ENCODE results near the gene NIFK. TPM values are rescaled to one million over a fixed set of nuclear protein-coding genes. Genes with fewer than 3 reads are reported as not detected.

The NIFK gene
- total and polyA plus RNA-seq, 2 of the 4 experiments (the other 2 are of a cell fraction): 19.5 to 24.3 TPM

GRCh38 chr2:121777699-121778058 is 41.0 kb upstream of the NIFK start:
- Histone ChIP-seq H2AFZ (replicated peaks; ENCODE audit: low read length, poor library complexity) (no peak overlapping the region), H3K27ac (ENCODE audit: insufficient read depth, low read length) (no peak overlapping the region), H3K36me3 (ENCODE audit: control insufficient read depth, insufficient read depth, low read length) (no peaks in the 10 kb centered on the region), H2AK9ac (replicated peaks; ENCODE audit: low read depth, low read length, poor library complexity) (no peak overlapping the region), H2BK120ac (ENCODE audit: low read depth, low read length) (no peak overlapping the region), H3K4ac (ENCODE audit: low read depth, low read length) (no peak overlapping the region), H3K27me3 (ENCODE audit: control insufficient read depth, insufficient read depth, low read length) (peaks cover 14% of the 10 kb centered on the region), H4K8ac (ENCODE audit: low read depth in 2 of 2, low read length in 2 of 2) (no peak overlapping the region), H4K91ac (ENCODE audit: insufficient read depth, low read depth, low read length) (no peak overlapping the region), H2BK20ac (ENCODE audit: low read depth, low read length) (no peak overlapping the region), H2AK5ac (ENCODE audit: low read depth, low read length) (no peak overlapping the region), H4K20me1 (ENCODE audit: insufficient read depth, low read length) (no peaks in the 10 kb centered on the region), H3K4me2 (ENCODE audit: low read depth, low read length) (no peak overlapping the region), H3K79me1 (ENCODE audit: low read depth in 1 of 2, low read length in 2 of 2) (no peaks in the 10 kb centered on the region), H3K9me3 (ENCODE audit: control insufficient read depth, insufficient read depth, low read length) (no peaks in the 10 kb centered on the region), H3K56ac (ENCODE audit: extremely low read depth, insufficient read depth, low read length) (no peak overlapping the region), H3K18ac (ENCODE audit: low read depth, low read length) (no peak overlapping the region), H3K4me3 (ENCODE audit: insufficient read depth, low read depth, low read length) (no peak overlapping the region), H2BK5ac (ENCODE audit: low read depth, low read length, poor library complexity, severe bottlenecking) (no peak overlapping the region), H3K9ac (ENCODE audit: low read depth, low read length) (no peak overlapping the region), H3K14ac (replicated peaks; ENCODE audit: low read depth, low read length) (no peak overlapping the region), H2BK15ac (ENCODE audit: low read depth, low read length) (no peak overlapping the region), H3K9me1 (ENCODE audit: insufficient read depth, low read length) (no peaks in the 10 kb centered on the region), H4K5ac (ENCODE audit: low read depth, low read length) (no peak overlapping the region), H3K23ac (ENCODE audit: low read depth, low read length) (no peak overlapping the region), H3K4me1 (ENCODE audit: control insufficient read depth, insufficient read depth, low read length) (peaks cover 5% of the 10 kb centered on the region; the same call in 1 of the 2 replicates)
- ChIA-PET POLR2A (ENCODE audit: unreplicated experiment) (no interaction called here), CTCF (no interaction called here)
- DNase-seq (peak; percentile 71), ATAC-seq (ENCODE audit: low read depth) (peak; percentile 24; the same call in 1 of the 2 replicates)
- TF ChIP-seq RAD21 (IDR thresholded peaks at IDR 0.05; ENCODE audit: low read length): no peak
- no peak for TF ChIP-seq RCOR1 (IDR thresholded peaks at IDR 0.05; ENCODE audit: insufficient replicate concordance, low read length)
- TF ChIP-seq USF2 (IDR thresholded peaks at IDR 0.05; ENCODE audit: low read depth, low read length): no peak
- no peak for TF ChIP-seq SMC3 (IDR thresholded peaks at IDR 0.05; ENCODE audit: low read depth, low read length)
- TF ChIP-seq FOS (IDR thresholded peaks at IDR 0.05; ENCODE audit: low read depth, low read length): no peak
- no peak for TF ChIP-seq POLR2A (IDR thresholded peaks at IDR 0.05; ENCODE audit: low read depth, low read length)
- TF ChIP-seq CEBPB (IDR thresholded peaks at IDR 0.05; ENCODE audit: low read depth, low read length): no peak
- TF ChIP-seq MXI1 (IDR thresholded peaks at IDR 0.05; ENCODE audit: borderline replicate concordance, low read depth, low read length): no peak
- TF ChIP-seq CHD1 (IDR thresholded peaks at IDR 0.05; ENCODE audit: low read depth, low read length): no peak
- TF ChIP-seq MAZ (IDR thresholded peaks at IDR 0.05; ENCODE audit: borderline replicate concordance, low read depth, low read length): no peak
- TF ChIP-seq CTCF (conservative IDR thresholded peaks at IDR 0.05; ENCODE audit: low read depth, low read length): no peak
- in situ Hi-C loops (cut with MboI; ENCODE audit: low sequenced_read_pairs) (no loop called here), dilution Hi-C loops (cut with HindIII; ENCODE audit: low sequenced_read_pairs, unreplicated experiment) (no loop called here), intact Hi-C loops (cut with micrococcal nuclease) (no loop called here)
- 100% methylated on average over 1 of the region's 1 CpG; no CpG with 5 or more reads in 1 of the 2 experiments for WGBS, 2 experiments (ENCODE audit: extremely low coverage in 2 of 2, insufficient read length in 1 of 2)
- BruUV-seq (replicated peaks): no TSS peak
